Activated CD4-positive, alpha-beta T cell treated with anti-CD3 and anti-CD28 coated beads for 48 hours (primary cell): ENCODE data around the gene CBX6.
A peak's percentile ranks its signal among the peaks of the same experiment; 100 is the strongest.

Experiments used
- DNase-seq: peaks from one replicate; pipeline ENCODE4 v3.0.0-alpha.2; 2020

Gene CBX6

GRCh38 chr22:38837414-38837928 is 34.5 kb downstream of the CBX6 start:
- DNase-seq, result no peak

- DNase-seq, result no peak
Observed at GRCh38 chr22:38835888-38836301, 36.1 kb downstream of the CBX6 start.

DNA sequence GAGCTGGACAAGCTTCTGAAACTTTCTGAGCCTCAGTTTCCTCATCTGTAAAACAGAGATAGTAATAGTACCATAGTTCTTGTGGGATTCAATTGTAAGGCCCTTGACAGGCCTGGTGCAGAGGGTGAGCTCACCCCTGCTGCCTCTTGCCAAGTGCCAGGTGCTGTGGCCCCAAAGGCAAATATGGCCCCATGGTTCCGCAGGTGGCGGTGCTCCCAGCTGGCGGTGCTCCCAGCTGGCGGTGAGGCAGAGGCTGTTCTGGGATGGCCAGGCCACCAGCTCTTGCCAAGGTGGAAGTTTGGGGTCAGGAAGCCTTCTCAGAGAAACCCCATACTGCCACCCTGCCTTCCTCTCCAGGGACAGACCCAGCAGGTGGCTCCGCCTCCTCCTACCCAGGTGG is 37.0 kb downstream of the CBX6 start:
- no peak for DNase-seq

DNA sequence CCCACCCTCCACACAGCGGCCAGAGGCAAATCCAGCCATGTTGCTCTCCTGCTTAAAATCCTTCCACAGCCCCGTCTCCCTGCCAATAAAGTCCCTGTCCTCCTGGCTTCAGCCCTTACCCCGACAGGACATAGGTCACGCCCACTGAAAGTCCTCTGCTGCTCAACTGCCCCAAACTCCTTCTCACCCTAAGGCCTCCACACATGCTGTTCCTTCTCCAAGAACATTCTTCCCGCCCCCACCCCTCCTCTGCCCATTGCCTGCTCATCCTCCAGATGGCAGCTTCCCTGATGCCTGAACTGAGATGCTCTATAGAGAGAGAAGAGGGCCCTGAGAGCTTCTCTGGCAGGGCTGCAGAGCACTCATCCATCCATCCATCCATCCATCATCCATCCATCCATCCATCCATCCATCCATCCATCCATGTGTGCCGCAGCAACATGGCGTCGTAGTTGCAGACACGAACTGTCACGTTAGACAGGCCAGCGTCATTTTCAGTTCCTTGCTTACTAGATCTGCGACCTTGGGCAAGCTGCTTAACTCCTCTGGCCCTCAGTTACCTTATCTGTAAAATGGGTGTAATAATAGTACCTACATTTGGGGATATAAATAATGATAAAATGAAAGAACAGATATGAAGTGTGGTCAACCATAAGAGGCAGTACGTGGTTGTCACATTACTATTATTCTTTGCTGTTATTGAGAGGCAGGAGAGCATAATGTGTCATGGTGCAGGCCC is 37.6 kb downstream of the CBX6 start:
- no peak for DNase-seq

- no peak for DNase-seq
Observed at GRCh38 chr22:38833061-38833460, 39.0 kb downstream of the CBX6 start.

GRCh38 chr22:38832005-38832978 is 39.7 kb downstream of the CBX6 start:
- DNase-seq, result no peak

- no peak for DNase-seq
Observed at GRCh38 chr22:38831166-38831945, 40.7 kb downstream of the CBX6 start.

- no peak for DNase-seq
Observed at GRCh38 chr22:38830845-38831108, 41.2 kb downstream of the CBX6 start.

- DNase-seq, result no peak
Observed at GRCh38 chr22:38830026-38830844, 41.8 kb downstream of the CBX6 start.

DNA sequence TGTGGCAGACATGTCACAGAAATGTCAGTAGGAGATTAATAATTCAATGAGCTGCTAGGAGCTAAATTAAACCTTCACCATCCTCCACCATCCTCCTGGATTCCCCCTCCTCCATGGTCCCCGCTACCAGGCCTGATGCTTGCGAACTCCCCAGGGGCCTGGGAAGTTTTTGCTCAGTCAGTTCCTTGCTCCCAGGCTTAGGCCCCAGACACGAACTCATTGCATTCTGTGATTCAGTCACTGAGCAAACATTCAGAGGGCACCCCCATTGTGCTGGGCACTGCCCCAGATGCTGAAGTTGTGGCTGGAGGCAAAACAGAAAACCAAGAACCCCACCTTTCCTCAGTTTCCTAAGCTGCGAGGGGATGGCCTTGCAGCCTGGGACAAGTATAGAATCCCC is 42.5 kb downstream of the CBX6 start:
- DNase-seq, result no peak

DNA sequence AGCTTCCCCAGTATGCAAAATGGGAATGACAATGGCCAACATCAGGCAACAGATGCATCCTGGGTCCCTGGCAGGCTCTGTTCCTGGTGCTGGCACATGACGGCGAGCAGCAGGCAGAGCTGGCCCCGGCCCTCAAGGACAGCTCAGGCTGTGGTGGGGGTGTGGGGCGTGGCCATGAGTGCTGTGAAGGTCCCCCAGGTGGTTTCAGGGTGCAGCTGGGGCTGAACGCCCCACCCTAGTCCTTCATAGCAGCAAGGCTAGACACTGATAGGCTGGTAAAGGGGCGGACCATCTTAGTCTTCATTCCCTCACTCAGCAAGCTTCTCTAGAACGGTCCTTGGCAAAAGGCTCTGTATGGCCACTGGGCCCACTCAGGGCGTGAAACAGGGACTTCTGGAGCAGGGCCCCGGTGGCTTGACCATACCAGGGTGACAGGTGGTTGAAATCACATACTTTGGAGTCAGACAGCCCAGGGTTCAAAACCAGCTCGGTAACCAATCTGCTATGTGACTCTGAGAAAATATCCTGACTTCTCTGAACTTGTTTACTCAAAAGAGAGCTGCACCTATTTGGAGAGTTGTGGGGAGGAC is 43.3 kb downstream of the CBX6 start:
- no peak for DNase-seq

DNA sequence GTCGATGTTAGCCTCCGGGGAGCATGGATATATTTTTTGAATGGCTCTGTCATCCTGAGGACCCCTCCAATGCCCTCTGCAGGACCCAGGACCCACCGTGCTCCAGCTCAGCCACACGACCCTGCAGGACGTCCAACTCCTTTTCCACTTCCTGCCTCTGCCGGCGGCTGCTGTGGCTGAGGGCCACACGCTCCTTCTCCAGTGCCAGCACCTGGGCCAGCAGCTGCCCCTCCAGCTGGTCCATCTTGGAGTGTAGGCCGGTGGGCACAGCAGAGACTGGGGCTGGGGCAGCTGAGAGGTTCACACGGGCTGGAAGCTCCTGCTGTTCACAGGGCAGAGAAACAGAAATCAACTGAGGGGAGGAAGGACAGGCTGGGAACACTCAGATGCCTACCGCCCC is 43.8 kb downstream of the CBX6 start:
- no peak for DNase-seq

- DNase-seq, result no peak
Observed at GRCh38 chr22:38827510-38827909, 44.5 kb downstream of the CBX6 start.

- no peak for DNase-seq
Observed at GRCh38 chr22:38826801-38827200, 45.2 kb downstream of the CBX6 start.

DNA sequence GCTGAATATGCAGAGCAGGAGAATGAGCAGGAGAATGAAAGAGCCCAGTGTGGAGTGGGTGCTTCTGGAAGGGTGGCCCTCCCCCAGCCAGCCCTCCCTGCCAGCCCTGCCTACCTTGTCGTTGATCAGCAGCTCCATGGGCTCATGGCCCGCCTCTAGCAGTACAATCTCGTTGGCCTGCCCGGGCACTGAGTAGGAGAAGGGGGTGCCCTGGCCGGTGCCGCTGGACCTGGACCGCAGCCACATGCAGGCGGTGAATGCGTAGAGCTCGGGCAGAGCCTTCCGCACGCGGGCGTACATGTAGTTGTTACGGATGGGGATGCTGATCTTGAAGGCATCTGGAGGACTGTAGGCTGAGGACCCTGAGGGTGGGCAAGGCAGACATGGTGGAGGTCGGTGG is 45.6 kb downstream of the CBX6 start:
- DNase-seq, result no peak

DNA sequence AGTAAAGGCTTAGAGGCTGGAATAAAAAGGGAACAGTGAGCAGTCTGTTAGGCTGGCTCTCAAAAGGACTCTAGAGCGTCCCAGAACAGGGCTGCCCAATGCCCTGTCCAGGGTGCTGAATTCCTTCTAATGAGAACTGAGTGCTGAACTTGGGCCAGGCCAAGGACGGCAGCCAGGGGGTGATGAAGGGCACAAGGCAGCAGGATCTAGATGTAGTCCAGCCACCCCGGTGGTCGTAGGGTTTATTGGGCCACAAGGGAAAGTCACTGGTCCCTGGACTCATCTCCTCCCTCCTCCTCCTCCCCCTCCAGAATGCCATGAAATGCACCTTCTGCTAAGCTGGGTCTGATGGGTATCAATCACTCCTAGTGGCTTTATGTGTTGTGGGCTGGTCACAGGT is 47.4 kb downstream of the CBX6 start:
- DNase-seq, result peak; percentile 60

DNA sequence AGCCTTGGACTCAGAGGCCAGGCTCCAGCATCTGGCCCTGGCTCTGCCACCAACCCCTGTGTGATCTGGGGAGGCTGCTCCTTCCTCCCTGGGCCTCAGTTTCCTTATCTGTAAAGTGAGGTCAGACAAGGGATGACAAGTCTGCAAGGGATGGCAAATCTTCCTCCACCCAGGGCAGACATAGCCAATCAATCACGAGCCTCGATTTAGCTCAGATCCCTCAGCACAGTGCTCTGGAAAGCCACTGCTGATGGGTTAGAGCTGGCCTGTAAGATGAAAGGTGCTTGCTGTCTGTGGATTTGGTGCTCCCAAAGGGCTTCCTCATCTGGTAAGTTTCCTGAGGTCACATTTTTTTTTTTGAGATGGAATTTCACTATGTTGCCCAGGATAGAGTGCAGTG is 48.4 kb downstream of the CBX6 start:
- no peak for DNase-seq

DNA sequence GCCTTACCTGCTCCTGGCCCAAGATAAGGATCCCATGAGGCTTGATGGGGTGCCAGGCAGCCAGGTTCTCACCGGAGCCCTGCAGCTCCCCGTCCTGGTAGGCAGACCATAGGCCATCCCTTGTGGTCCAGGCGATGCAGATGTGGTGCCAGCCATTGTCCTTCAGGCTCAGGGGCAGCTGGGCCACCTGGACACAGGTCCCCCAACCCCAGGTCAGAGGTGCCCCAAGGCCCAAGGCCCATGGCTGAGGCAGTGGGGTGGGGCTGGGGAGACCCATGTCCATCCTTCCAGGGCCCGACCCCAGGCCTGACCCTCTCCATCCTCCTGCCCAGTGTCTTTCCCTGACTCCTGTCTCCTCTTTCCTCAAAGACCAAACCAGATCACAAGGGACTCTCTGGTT is 48.9 kb downstream of the CBX6 start:
- no peak for DNase-seq

DNA sequence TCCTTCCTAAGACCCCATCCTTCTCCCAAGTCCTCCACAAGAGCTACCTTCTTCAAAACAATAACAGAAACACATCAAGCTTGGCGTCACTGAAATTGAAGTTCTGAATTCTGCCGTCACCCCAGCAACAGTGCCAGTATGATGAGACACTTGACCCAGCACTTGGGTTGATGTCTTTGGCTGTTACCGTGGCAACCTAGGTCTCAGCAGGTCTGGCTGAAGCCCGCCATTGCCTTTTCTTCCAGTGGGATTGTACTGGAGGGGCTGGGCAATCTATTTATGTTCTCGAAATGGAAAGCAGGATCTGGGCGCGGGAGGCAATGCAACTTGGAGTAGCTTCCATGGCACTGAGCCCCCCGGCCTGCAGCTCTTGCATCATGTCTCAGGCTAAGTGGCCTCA is 52.0 kb downstream of the CBX6 start:
- DNase-seq, result no peak

DNA sequence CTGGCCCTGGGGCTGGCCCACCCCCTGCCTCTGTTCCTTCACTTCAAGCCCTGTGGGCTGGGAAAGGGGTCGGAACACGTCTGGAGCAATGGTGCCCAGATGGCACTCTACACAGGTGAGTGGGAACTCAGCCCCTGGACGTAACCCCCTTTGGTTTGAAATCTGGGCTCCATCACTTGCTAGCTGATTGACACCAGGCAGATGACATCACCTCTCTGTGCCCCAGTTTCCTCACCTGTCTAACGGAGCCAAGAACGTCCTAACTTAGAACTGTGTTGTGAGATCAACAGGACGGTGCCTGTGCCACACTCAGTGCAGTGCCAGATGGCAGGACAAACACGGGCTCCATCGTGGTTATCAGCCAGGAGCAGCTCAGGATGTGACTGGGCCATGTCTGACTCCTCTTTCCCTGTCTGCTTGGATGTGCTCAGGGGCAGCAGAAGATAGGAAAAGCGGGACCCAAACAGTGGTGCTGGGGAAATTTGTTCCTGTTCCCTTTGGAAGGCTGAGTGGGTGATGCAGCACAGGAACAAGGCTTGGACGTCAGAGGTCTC is 52.6 kb downstream of the CBX6 start:
- no peak for DNase-seq

- no peak for DNase-seq
Observed at GRCh38 chr22:38817196-38817595, 54.8 kb downstream of the CBX6 start.

DNA sequence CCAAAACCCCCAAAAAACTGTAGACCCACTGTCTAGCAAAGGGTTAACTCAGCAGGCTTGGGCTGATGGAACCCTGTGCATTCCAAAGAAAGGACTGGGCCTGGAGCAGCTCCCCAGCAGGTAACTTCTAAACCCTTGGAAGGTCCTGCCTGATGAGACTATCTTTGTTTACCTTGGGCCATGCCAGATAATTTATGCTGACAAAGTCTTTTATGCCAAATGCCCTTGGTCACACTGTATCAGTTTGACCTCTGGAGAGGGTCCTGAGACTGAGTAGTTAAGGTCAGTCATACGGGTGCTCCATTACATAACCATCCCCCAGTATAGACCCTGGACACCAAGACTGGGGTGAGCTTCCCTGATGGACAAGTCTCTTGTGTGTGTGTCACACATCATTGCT is 56.2 kb downstream of the CBX6 start:
- no peak for DNase-seq
